Measurements from ENCODE around the gene PACS2.

PACS2 gene

GRCh38 chr14:105384041-105384557 is 69.6 kb downstream of the PACS2 start:
- no peak for DNase-seq (ENCODE audit: extremely low read depth in 1 of 2, low read depth in 1 of 2)

GRCh38 chr14:105384605-105385321 is 70.2 kb downstream of the PACS2 start:
- DNase-seq (ENCODE audit: extremely low read depth in 1 of 2, low read depth in 1 of 2), result no peak

GRCh38 chr14:105385322-105385637 is 70.7 kb downstream of the PACS2 start:
- DNase-seq (ENCODE audit: extremely low read depth in 1 of 2, low read depth in 1 of 2), result no peak

GRCh38 chr14:105385698-105386365 is 71.3 kb downstream of the PACS2 start:
- no peak for DNase-seq (ENCODE audit: extremely low read depth in 1 of 2, low read depth in 1 of 2)

- no peak for DNase-seq (ENCODE audit: extremely low read depth in 1 of 2, low read depth in 1 of 2)
Observed at GRCh38 chr14:105386581-105387529, 72.3 kb downstream of the PACS2 start.

GRCh38 chr14:105387530-105387922 is 73.0 kb downstream of the PACS2 start:
- DNase-seq (ENCODE audit: extremely low read depth in 1 of 2, low read depth in 1 of 2), result no peak

- no peak for DNase-seq (ENCODE audit: extremely low read depth in 1 of 2, low read depth in 1 of 2)
Observed at GRCh38 chr14:105388110-105388951, 73.8 kb downstream of the PACS2 start.

- DNase-seq (ENCODE audit: extremely low read depth in 1 of 2, low read depth in 1 of 2), result no peak
Observed at GRCh38 chr14:105388976-105389375, 74.4 kb downstream of the PACS2 start.

GRCh38 chr14:105389534-105389933 is 75.0 kb downstream of the PACS2 start:
- DNase-seq (ENCODE audit: extremely low read depth in 1 of 2, low read depth in 1 of 2), result no peak

- no peak for DNase-seq (ENCODE audit: extremely low read depth in 1 of 2, low read depth in 1 of 2)
Observed at GRCh38 chr14:105389976-105390848, 75.7 kb downstream of the PACS2 start.

GRCh38 chr14:105390849-105391500 is 76.4 kb downstream of the PACS2 start:
- no peak for DNase-seq (ENCODE audit: extremely low read depth in 1 of 2, low read depth in 1 of 2)

GRCh38 chr14:105391541-105391940 is 77.0 kb downstream of the PACS2 start:
- no peak for DNase-seq (ENCODE audit: extremely low read depth in 1 of 2, low read depth in 1 of 2)

- no peak for DNase-seq (ENCODE audit: extremely low read depth in 1 of 2, low read depth in 1 of 2)
Observed at GRCh38 chr14:105392131-105393090, 77.9 kb downstream of the PACS2 start.

- DNase-seq (ENCODE audit: extremely low read depth in 1 of 2, low read depth in 1 of 2), result no peak
Observed at GRCh38 chr14:105393151-105393550, 78.6 kb downstream of the PACS2 start.

- no peak for DNase-seq (ENCODE audit: extremely low read depth in 1 of 2, low read depth in 1 of 2)
Observed at GRCh38 chr14:105394714-105395537, 80.4 kb downstream of the PACS2 start.

- DNase-seq (ENCODE audit: extremely low read depth in 1 of 2, low read depth in 1 of 2), result no peak
Observed at GRCh38 chr14:105395538-105395854, 80.9 kb downstream of the PACS2 start.

- DNase-seq (ENCODE audit: extremely low read depth in 1 of 2, low read depth in 1 of 2), result no peak
Observed at GRCh38 chr14:105397350-105397931, 82.9 kb downstream of the PACS2 start.
